GM21786 (cell line): ENCODE results near the gene ITPA.
A peak's percentile ranks its signal among the peaks of the same experiment; 100 is the strongest.
"Not testable (repeated sequence)": the region's sequence is repeated elsewhere in the genome, so short reads cannot be mapped to it uniquely, and the experiment has no call there.

Experiments used
- ATAC-seq: cut with Tn5 transposase; IDR thresholded peaks from one replicate; pipeline ENCODE4 v1.9.1; 2021; ENCODE audit not compliant: unreplicated experiment

ITPA gene

DNA sequence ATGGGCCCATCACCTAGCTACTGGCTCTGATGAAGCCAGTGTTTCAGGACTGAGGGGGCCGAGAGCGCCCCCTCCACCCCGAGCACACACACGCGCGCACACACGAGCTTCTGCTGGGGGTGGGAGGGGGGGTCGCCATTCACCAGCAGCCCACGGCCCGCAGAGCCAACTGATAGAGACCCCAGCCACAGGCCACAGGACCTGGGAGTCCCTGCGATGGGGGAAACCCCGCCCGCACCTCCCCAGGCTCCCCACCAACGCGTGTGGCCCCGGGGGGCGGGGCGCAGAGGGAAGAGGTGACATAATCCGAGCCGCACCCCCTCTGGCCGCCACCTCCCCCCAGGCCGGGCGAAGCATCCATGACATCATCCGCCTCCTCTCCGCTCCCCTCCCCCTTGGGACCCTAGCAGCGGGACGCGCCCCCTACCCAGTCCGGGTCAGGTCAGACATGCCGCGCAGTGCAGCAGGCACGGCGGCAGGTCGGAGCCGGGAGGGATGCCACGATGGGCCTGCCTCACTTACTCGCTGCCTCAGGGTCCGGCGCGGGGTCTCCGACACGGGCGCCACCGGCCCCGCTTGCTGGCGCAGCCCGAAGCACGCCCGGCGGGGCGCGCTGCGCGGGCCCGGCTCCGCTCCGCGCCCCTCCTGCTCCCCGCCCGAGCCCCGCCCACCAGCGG lies 36.2 kb upstream of the ITPA start, which contains the start of gene LZTS3:
LZTS3 (minus strand) TSS at position 617 of the 677 bp plus-strand sequence. CDS start 6,386 bp downstream, outside the sequence.
- peak; percentile 49 for ATAC-seq

DNA sequence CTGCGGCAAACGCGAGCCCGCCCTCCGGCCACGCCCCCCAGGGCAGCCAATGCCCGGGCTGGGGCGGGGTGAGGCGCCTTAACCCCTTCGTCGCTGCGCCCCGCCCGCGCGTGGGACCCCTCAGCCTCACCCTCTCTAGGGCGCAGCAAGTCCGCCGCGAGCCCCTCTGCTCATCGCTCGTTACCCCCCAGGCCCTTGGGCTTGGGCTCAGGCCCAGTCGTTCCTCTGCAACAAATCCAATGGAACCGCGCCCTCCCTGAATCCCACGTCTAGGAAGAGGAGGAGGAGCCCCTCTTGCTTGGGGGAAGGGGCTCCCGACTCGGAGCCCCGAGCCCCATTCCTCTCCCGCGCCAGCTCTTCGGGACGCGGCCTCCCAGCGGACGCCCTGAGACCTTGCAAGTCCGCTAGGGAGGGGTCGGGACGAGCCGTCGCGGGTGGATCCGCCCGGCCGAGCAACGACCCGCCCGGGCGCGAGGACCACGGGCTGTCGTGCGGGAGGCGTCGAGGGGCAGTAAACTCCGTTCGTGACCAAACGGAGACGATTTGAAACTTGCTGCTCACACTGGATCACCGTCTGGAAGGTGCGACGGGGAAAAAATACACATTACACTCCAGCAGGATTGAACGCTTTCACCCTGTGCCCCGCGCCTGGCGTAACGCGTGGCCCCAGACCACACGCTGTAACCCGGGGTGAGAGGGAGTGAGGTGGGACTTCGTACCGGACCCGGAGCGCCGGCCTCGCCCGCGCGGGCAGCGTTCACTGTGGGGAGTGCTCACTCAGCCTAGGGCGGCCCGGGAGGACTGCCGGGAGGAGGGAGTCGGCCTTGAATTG lies 35.5 kb upstream of the ITPA start:
- peak; percentile 89 for ATAC-seq

DNA sequence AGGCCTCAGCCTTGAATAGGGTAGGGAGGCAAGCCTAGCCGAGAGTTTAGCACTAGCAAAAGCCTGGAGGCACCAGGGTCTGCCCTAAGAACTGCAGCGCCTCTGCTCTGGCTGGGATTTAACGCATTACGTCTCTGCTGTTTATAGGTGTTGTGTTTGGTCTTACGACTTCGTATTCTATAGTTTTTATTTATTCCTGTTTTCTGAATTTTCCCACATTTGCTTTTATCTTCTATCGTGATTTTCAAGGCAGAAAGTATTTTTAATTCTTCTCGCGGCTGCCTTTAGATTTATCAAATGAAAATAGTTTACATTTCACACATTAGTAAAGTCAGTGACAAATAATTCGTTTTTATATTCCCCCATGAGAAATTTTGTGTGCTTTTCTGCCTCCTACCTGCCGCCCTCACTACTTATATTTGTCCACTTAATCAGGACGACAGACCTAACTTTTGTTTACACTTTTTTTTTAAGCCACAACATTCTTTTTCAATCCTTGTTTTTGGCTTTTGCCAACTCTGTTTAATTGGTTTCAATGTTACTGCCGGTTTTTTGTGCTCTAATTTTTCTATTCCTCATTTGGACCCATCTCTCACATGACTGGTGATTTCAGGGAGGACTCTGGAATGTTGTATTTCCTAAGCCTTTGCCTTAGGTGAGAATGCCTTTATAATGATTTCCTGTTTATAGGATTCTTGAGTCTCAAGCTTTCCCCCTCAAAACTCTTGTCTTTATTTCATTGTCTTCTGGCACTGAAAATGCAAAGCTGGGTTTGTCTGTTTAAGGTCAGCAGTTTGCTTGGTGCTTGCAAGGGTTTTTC lies 34.6 kb upstream of the ITPA start:
- no peak for ATAC-seq

DNA sequence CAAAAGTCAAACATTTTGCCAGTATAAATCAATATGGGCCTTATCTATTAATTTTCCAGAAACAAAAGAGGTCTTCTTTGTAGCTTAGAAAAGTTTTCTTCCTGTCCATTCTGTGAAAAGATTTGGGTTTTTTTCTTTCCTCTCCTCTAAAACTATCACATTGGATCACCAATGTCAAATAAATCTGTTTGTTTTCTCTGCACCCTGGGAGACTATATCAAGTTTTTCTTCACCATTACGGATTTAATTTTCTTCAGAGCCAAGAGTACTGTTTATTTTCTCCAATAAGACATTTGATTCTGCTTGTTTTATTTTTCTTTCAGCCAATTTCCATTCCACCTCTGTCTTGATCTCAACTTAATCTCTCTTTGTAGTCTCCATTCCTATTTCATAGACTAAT lies 34.0 kb upstream of the ITPA start:
- ATAC-seq: no peak

DNA sequence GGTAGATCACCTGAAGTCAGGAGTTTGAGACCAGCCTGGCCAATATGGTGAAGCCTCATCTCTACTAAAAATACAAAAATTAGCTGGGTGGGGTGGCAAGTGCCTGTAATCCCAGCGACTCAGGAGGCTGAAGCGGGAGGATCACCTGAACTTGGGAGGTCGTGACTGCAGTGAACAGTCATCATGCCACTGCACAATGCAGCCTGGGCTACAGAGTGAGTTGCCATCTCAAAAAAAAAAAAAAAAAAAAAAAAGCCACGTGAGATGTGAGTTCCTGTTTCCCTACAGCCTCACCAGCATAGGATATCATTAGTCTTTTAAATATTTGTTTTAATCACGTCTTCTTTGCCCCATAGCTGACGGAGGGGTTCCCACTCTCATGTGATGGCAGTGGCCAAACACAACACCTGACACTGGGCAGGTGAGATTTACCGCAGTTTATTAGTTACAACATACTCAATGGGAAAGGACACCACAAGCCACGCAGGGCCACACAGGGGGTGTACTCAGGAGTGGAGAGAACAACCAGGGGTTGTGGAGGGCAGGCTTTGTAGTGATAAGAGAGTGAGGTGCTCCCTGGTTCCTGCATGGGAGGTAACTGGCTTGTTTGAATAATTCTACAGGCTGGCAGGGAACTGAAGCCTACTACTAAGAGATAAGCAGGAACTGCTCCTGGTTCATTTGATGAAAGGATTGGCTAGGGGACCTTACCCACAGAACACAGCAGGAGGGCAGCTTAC lies 31.4 kb upstream of the ITPA start:
- no peak for ATAC-seq

GRCh38 chr20:3180319-3180718 lies 29.0 kb upstream of the ITPA start:
- ATAC-seq: no peak

- no peak for ATAC-seq
Measured at GRCh38 chr20:3181270-3181669, 28.0 kb upstream of the ITPA start.

DNA sequence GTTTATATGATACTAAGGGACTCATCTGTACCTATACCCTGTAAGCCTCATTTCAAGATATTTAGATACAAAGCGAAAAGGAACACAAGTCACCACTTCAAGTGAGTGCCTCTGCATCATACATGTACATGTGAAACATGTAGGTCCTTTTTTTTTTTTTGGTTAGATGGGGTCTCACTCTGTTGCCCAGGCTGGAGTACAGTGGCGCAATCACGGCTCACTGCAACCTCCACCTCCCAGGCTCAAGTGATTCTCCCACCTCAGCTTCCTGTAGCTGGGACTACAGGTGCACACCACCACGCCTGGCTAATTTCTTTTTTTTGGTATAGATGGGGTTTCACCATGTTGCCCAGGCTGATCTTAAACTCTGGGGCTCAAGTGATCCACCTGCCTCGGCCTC lies 26.9 kb upstream of the ITPA start:
- ATAC-seq: not testable (repeated sequence)

- no peak for ATAC-seq
Measured at GRCh38 chr20:3183896-3184612, 25.2 kb upstream of the ITPA start.

- ATAC-seq: not testable (repeated sequence)
Measured at GRCh38 chr20:3187861-3188260, 21.4 kb upstream of the ITPA start.

- no peak for ATAC-seq
Measured at GRCh38 chr20:3188823-3189413, 20.4 kb upstream of the ITPA start.

GRCh38 chr20:3189561-3190131 lies 19.7 kb upstream of the ITPA start:
- ATAC-seq: no peak

DNA sequence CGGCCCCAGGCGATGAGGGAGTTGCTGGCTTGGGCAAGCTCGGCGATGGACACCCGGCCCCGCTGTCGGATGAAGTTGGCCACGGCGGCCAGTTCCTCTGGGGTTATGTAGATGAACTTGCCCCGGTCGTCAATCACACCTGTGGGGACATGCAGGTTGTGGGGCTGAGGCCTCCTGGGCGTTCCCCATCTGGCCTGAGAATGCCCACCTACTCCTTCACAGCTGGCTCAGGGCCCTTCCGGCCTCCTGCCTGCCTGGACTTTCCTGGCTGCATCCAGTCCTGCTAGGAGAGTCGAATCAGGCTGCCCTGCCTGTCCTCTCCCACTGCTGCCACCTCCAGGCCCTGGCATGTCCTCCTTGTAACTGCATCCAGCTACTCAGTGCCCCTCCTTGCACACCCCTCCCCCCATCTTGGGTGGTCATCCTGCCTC lies 18.6 kb upstream of the ITPA start:
- ATAC-seq: no peak

DNA sequence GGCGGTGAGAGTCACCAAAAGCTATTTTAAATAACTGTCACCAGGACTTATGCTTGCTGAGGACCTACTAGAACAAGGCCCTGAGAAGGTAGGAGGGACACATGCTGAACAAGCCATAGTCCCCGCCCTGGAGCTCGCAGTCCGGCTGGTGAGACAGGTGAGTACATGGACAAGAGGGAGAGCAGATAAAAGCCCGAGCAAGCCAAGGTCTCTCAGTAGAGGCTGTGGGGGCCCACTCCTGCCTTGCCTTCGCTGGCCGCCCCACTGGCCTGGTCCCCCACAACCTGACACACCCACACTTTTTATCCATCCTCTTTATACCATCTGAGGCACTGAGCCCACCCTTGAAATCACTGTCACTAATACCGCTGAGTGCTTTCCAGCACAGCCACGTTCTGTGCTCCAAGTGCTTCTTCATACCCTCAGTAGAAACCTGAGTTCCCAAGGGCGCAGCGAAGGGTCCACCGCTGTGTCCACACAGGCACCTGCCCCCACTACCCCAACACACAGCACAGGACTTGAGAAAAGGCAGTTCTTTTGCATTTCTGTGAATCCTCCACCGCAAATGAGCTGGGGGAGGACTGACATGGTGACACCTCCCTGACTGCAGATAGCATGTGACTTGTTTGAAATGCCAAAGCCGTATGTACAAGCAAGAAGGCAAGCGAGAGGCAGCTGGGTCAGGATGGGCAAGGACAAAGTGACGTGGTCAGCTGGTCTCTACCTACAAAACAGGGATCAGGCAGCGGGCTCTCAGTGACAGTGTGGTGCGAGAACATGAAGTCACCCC lies 16.9 kb upstream of the ITPA start:
- ATAC-seq: no peak

DNA sequence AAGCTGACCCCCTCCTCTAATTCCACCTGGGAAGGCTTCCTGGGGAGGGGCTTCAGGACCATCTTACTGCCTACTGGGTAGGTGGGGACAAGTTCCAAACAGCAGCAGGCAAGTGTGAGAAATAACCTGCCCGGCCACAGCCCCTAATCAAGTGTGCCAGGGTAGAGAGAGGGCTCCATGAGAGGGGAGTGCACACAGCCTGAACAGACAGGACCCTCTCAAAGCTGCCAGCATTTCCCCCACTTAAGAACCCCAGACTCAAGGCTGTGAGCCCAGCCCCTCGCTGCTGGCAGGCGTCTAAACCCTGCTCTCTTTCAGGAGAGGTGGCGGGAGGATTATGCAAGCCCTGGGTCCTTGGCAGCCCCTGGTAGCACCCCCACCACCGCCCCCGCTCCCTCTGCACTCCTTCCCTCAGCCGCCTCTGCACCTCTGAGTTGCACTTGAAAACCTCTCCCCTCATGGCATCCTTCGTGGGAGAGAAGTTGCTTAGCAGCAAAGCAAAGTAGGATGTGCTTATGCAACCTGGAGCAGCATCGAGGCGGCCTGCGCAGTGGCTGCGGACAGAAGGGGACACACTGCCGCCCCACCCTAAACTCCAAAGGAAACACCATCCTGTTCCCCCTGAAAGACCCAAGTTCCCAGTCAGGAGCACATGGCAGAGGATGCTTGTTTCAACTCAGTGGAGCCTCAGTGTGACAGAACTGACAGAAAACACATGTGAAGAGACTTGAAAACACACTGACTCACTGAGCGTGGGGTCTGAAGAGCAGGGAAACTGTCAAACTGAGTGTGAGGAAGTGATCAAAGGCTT lies 15.3 kb upstream of the ITPA start:
- no peak for ATAC-seq

DNA sequence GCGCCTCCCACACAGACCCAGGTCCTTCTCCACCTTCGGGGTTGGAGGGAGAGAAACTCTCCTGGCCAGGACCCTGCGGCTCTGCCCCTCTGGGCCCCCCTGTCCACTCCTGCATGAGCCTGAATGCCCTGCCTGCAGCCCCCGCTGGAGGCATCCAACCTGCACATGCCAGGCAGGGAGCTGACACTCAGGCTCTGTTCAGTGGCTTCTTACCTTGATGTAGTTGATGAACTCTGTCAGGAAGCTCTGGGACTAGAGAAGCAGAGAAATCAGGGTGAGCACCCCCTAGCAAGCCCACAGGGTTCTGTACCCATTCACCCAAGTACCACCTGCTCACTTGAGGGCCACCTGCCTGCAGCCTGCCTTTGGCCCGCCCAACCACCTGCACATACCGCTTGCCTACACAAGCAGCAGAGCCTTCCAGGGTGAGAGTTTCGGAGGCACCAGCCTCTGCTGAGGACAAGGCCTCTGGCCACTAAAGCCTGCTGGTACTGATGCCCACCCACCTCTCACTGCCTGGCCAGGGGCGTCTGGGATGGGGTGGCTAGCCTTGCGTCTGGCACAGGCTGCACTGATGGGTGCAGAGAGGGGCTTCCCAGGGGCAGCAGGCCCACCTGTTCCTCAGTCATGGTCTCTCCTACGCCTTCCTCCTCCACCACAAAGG lies 14.5 kb upstream of the ITPA start:
- no peak for ATAC-seq

- no peak for ATAC-seq
Measured at GRCh38 chr20:3195590-3196237, 13.6 kb upstream of the ITPA start.
